AG08395 (cell line): Measurements from ENCODE around the gene NDNF.
A peak's percentile ranks its signal among the peaks of the same experiment; 100 is the strongest.

Source experiments
- DNase-seq: peaks from one replicate; pipeline ENCODE4 v3.0.0; 2012; ENCODE audit warnings: mixed read lengths, low spot score

Gene NDNF

DNA sequence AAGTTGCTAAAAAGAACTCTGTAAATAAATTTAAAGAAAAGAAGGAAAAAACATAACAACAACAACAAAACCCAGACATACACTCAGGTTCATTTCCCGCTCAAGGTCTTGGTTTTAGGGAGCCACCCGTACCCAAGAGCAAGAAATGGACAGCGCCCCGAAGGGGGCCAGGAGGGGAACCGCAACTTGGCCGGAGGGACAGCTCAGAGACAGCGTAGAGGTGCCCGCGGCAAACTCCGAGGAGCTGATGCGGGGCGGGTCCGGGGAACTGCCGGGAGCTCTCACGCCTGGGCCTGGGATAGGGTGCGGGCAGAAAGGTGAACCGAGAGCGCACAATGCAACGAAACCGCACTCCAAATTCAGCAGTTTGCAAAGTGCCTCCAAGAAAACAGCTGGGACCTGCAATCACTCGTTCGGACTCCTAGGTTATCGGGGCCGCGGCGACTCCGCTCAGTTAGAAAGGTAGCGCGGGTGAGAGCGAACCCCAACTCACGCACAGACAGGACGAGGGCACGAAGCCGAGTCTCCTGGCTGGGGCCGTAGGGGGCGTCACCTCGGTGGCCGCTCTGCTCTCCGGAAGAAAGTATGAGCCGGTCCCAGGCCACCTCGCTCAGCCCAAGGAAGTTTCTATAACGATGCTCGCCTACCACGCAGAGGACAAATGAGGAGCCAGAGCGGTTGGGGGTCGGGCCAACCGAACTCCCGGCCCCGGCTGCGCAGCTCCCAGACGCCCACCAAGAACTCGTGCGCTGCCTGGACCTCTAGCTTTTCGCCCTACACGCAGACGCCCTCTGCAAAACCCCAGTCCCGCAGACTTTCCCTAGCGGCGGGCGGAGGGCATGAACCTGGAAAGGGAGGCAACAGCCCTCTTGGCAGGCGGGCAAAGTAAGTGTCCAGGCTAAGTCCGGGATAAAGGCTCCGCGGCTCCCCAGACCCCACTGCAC is 1.4 kb downstream of the NDNF start:
- peak; percentile 63 for DNase-seq

DNA sequence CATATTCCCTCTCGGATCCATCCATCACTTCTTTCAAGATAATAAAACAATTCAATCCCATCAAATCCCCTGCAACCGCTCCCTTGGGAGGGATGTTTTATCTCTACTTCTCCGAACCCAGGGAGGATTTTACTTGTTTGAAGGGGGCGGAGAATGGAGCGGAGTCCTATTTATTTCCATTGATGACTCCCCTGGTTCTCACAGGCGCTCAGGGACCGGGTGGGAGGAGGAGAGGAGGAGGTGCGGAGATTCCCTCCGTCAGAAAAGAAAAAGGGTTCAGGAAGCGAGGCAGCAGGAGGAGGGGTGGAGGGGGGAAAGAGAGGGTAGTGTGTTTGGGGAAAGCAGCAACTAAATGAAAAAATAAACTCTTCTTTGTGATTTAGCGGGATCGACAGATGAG is 2.1 kb downstream of the NDNF start:
- no peak for DNase-seq

DNA sequence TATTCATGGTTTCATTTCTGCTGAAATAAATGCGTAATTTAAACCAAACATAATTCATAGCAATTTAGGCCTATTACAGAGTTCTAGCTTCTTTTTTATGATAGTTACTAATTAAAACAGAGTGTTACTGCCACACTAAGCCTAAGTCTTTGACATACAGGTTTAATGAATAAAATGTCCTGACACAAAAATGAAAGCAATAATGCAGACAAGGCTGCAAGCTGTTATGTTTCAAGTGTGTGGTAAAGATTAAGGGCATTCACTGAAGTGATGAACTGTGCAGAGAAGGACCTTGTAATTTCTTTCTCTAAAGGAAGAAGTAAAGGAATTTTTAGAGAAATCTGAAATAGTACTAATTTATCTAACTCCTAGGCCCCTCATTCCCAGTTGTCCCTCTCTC is 2.9 kb downstream of the NDNF start:
- DNase-seq = no peak

DNA sequence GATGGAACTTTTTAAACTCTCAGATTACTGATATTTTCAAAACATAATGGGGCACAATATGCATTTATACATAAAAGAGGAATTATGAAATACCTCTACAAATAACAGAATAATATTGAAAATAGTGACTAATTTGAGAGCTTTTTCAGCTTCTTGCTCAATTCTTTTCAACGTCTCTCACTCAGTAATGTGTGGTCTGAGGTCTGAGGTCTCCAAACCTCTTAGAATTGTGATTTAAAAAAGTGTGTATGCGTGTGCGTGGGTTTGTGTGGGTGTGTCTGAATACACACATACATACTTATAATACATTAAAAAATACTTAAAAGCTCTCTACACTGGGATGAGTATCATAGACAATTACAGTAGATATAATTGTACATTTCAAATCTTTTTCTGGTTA is 7.9 kb downstream of the NDNF start:
- no peak for DNase-seq

DNA sequence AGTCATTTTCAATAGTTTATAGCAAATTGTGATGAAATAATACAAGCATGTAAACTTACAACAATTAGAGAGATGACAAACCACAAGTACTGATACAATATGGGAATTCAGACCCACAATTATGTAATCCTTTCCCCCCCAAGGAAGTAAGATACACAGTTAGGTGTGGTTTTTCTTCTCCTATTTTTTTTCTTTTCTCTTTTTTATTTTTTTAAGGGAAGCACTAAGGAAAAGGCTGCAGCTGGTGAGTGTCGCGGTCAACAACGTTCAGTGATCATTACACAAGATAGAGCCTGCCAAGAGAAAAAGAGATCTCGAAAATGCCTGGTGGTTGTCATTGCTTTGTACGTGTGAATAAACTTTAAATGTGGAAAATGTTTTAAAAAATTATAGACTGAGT is 9.8 kb downstream of the NDNF start:
- DNase-seq = no peak

DNA sequence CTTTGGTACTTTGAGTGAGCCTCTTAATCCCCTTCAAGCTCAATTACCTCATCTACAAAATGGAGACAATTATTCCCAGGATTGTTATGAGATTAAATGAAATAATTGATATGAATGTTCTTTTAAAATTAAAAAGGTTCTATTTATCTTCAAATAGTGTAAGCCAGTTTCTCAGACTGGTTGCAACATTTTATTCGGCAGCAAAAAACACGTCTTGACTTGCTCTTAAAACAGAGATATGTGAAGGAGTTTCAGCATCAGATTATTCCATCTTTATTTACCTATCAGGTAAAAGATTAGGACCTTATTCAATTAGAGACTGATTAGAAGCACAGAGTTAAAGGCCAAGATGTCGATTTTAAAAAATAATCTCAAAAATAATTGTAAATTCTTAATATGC is 10.5 kb downstream of the NDNF start:
- DNase-seq = no peak

DNA sequence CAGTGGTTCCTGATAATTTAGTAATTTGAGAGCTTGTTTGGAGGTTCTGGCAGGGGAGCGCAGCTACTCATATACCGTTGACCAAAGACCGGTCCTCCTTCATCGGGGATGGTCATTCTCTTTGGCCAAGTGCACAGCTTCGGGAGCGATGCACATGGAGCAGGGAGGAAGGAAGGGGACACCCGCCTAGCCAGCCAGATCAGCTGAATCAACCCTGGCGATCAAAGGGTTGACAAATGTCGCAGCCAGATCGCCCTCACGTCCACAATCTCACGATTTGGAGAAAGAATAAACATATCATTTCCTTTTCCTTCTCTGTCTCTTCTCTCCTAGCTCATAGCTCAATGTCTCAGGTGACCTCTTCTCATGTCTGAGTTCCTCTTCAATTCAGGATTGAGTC is 11.1 kb downstream of the NDNF start:
- DNase-seq = no peak

DNA sequence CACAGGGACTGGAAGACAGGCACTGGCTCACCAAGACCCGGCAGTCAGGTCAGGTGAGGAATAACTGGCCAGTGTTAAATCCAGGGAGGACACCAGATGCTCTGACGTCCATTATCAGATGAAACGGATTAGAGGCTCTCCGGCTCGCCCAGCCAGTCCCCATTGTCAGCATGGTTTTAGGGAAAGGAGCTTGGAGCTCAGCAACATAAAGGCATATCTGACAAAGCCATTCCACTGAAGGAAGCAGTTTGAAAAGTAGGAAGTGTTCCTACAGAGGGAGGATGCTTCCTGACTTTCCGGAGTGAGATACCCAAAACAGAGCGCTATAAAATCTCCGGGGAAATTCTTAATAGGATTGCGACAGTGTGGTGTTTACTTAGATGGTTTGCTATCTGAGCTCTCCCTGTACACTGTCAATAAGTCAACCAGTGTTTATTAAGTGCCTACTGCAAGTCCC is 14.8 kb downstream of the NDNF start:
- no peak for DNase-seq

DNA sequence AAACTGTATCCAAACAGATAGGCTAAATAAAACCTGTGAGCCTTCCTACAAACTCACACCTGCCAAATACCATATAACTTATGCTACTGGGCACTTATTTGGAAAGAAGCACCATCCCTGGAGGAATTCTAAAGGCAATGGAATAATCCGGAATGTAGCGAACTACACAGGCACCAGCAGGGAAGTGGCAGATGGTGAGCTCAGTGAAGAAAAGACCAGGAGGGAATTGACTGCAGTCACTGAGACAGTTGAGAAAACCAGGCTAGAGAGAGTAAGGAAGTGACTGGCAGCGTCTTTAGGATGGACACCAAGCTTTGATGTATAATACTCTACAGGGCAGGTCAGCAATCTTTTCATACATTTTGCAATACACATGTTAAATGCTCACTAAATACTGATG is 16.3 kb downstream of the NDNF start:
- no peak for DNase-seq

DNA sequence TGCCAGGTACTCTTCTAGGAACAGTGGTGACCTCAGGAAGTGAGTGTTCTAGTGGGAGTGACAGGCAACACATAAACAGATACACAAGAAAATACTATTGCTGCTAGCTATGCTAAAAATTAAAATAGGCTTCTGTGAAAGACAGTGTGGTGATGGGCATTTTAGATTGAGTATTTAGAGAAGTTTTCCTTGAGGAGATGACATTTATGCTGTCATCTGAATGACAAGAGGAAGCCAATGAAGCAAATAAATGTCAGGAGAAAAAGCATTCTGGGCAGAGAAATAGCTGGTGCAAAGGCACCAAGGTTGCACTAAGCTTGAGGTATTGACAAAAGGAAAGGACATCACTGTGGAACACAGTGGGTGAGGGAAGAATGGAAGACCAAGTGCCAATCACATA is 18.0 kb downstream of the NDNF start:
- no peak for DNase-seq

DNA sequence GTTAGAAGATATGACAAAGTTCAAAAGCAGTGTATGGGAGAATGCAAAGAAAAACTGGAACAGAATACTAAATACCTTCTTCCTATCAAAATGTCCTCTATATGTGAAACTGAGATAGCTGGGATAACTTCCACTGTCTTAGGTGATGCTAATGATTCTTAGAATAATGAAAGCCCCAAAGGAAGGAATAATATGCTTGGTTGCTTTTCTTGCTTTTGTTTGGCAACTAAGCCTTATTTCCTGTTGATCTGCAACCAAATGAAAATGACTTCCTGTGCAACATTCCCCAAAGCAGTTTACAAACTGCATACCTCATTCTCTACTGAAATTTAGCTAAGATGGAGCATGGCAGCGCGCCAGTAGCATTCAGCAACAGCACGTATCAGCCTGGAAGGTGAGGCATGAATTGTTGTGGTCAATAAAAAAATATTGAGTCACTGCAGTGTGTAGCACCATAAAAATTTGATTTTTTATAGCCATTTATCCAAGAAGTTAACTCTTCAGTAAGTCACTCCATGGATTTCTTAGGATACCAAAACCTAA is 18.7 kb downstream of the NDNF start:
- DNase-seq = peak; percentile 26

DNA sequence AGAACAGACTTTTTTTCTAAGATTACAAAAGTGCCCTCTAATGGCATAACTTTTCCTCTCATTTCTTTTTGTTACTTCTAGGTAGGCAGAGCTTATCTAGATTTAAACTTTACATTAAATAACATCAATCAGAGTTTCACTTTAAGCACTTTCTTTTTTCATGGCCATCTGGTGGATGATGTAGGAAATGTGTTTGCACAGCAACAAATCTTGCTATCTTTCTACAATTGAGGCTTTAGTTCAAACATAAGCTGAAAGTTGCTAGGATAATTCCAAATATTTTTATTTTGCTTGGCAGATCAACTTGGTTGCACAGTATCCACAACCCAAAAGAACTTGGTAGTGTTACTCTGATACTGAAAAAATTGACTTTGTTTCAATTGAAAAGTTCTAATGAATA is 22.0 kb downstream of the NDNF start:
- no peak for DNase-seq

DNA sequence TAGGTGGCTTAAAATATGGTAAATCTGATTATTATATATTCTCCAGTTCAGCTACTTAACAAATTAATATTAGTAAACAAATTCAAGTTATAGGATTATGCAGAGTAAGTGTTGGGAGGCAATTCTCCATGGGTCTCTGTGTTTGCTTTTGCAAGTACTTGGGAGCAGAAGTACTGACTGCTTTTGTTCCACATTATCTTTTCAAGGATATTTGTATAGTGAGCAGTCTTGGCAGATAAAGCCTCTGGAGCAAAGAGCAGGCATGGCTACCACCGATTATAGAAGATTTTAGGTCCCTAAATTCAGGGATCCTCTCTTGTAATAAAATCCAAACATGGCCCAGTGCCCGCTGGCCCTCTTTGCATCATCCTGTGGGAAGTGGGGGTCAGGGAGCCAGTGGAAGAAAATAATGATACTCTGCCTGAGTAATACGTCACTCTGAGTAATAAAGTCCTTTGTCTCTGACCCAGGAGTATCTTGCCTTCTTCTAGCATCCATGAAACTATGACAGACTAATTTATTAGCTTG is 23.2 kb downstream of the NDNF start:
- no peak for DNase-seq

DNA sequence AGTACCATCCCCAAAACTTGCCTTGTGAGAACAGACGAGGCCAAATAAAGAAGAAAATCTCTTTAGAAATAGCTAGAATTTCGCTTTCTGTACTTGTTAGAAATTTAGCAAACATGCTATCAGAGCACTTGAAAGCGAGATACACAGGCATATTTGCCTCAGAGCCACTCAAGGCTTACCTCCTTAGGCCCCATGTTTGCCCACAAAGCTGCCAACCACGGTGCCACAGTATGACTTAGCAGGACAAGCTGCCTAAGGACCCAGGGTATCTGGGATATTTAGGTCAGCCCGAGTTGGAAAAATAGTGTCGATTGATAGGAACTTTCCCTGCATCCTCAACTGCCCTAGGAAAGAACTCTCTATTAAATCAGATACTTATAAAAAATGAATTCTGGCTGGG is 24.2 kb downstream of the NDNF start:
- DNase-seq = no peak

DNA sequence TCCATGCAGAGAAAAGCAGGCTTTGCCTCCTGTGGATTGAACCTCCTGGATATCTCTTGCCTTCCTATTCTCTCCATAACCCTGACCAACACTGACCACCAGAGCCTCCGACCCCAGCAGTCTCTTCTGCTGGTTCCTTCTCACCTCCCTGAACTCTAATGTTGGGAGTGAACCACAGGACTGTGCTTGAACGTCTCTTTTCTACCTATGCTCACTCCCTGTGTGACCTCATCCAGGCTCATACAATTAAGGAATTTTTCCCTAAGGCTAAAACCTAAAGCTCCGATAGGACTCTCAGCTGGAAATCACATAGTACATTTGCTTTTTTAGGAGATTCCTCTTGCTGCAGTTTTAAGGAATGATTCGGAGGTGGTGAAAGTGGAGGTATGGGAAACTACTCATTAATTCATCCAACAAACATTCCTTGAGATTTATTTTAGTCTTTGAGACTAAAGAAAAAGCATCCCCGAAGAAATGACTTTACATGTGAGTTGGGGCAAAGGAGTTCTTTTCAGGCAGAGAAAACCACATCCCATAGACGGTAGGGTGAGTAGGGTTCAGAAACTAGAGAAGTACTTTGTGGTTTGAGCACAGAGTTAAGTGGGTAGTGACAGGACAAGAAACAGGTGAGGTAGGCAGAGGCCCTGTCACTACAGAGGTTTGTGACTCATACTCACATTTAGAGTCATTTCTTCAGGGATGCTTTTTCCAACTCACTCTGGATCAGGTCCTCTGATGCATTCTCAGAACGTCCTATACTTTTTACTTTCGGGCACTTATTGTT is 30.8 kb downstream of the NDNF start:
- no peak for DNase-seq

DNA sequence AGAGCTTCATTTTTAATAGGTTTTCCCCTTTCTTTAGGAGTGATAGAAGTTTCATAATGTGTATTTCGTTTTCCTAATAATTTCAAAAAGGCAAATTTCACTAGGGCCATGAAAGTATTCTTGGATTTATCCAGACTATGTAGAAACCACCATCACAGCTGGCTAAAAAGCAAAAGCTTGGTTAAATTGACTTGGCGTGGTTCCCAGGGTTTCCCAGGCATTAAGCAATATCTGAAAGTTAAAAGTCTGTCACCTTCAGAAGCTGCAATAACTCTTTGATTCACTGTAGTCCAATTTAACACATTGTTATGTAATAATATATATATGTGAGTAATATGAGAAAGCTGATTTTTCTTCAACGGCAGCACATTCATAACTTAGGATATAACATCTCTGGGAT is 38.3 kb downstream of the NDNF start:
- peak; percentile 3 for DNase-seq

DNA sequence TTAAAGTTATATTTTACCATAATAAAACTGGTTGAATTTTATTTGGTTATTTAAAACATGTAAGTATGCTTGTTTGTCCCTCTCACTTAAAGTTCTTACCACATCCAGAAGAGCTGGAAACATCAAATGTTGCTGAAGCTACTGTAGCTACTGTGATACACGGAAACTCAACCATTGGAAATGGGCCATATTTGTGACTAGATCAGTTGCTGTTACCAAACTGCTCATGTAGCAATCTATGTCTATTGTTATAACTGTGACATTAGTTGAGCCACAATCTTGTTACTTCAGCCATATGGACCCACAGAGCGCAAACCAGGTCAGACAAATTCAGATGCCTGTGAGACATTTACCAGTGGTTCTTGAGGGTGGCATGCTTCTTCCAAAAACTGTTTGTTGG is 41.6 kb downstream of the NDNF start:
- DNase-seq = no peak

DNA sequence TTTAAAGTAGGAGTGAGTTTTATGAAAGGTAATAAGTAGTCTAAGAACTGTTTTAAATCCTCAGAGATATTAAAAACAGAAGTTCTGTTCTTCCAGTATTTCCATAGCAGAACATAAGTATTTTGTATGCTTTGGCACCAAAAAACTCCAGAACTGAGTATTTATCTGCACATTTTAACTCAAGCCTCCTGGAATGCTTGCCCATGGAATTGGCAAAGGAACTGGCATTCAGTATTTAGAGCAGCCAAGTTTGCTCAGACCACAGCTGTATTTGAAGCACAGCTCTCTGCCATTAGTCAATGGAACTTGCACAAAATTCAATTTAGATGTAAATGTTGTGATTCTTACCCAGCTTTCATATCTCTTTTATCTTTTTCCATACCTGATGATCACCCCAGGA is 42.2 kb downstream of the NDNF start:
- no peak for DNase-seq

DNA sequence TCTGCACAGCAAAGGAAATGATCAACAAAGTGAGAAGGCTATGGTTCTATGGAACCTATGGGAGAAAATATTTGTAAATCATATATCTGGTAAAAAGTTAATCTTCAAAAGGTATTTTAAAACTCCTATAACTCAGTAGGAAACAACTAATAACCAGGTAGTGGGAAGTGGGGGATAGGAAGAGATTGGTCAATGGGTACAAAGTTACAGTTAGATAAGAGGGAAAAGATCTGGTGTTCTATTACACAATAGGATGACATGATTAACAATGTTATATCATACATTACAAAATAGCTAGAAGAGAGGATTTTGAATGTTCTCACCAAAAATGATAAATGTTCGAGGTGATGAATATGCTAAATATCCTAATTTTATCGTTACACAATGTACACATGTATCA is 46.3 kb downstream of the NDNF start:
- DNase-seq = no peak

DNA sequence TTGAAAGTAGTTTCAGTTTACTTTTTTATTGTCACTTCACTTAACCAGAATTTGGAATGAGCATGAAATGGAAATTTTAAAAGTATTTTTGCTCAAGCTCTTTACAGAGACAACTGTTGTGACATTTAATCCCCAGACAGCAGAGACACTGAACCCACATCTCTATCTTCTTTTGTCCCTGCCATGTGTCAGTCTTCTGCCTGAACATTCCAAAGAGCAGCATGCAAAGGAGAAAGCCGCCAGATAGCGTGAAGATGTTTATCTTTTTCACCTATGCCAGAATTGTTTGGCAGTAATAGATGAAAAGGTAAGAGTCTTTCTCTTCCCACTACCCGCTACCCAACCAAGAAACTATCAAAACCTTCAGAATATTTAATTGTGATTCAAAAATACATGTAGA is 46.8 kb downstream of the NDNF start:
- DNase-seq = no peak

DNA sequence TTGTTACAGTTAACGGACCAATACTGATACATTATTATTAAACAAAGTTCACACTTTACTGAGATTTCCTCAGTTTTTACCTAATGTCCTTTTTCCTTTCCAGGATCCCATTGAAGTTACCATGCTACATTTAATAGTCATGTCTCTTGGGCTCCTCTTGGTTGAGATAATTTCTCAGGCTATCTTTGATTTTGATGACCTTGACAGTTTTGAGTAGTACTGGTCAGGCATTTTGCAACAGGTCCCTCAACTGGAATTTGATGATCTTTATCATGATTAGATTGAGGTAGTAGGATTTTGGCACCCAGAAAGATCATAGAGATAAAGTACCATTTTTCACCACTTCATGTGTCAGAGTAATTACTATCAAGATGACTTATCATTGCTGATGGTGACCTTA is 53.8 kb downstream of the NDNF start:
- no peak for DNase-seq

DNA sequence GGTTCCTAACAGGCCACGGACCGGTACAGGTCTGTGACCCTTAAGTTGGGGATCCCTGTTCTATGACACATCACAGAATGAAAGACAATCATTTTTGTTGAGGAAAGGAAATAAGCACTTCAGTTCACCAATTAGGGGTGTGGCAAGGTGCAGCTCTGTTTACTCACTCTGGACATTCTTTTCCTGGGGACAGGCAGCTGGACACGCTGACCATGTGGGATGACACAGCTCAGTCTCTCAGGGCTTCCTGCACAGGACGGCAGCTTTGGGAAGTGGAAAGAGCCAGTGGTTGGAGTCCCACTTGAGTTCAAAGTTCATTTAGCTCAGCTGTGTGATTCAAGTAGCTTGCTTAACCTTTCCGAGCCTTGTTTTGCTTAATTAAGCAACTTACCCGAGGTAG is 55.7 kb downstream of the NDNF start:
- no peak for DNase-seq

DNA sequence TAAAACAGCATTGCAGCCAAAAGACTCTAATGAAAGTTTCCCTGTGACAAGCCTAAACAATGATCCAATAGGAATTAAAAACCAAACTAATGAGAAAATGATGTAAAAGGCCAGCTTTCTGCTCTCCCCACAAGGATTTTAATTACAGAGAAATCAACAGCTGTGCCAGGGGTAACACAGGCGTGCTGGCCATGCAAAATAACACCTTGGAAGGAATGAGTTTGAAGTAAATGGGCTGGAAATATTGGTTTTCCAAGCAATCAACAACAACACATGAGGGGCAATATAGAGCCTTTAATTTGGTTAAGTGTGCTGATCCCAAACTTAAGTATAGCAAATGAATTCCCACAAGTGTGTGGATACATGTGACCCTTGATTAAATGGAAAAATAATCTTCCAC is 56.9 kb downstream of the NDNF start:
- no peak for DNase-seq
